ENCODE results near the gene PTPRJ. TPM values are rescaled to one million over a fixed set of nuclear protein-coding genes. Genes with fewer than 3 reads are reported as not detected.

Gene PTPRJ
- total RNA-seq, 6 experiments from 2014 or later, result 12.5 to 33.0 (median 19.8) TPM

DNA sequence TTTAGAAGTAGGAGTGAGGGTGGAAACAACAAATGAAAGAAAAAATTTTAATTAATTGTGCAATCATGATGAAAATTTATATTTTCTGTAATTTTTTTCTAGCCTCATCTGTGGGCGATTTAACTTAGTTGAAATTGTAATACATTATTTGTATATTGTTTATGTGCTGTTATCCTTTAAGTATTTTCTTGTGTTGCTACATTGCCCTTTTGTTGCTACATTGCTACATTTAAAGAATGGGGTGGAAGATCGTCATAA, 130.1 kb downstream of the PTPRJ start:
- ATAC-seq, result no peak
- intact Hi-C loops (cut with DNase I), result loop anchor here in 1 of 2 donors (5.0 kb wide), 1 partner anchor 178 kb away; no protein-coding TSS in a partner anchor

DNA sequence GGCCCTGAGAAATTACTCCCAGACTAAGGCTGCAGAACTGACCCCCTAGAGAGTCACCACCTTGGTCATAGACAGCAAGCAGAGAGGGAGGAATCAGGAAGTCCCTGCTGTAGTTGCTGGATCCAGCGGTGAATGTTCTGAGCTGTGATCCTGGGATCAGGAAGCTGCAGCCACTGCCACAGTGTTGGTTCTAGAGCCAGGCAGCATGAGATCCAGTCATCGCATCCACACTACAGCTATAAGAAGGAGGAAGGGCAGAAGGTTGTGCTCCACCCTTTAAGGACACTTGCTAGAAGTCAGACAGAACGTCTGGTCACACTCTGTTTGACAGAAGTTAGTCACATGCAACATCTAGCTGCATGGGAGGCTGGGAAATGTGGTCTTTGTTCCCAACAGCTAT, 131.5 kb downstream of the PTPRJ start:
- DNase-seq (peak in 1 of 3 donors; percentile 22), ATAC-seq (peak in 2 of 4 donors; percentile 2 to 18)
- H3K4me1 ChIP-seq, result peaks cover 0 to 32% (median 7%) of the 10 kb centered on the region in 4 donors
- no peak for TF ChIP-seq CTCF (IDR thresholded peaks at IDR 0.05)
- no peak for TF ChIP-seq POLR2A (IDR thresholded peaks at IDR 0.05)
- no peaks in the 10 kb centered on the region for H3K36me3 ChIP-seq
- WGBS (ENCODE audit: insufficient coverage, low coverage, low lambda C conversion rate, missing lambda C conversion rate), result 0% methylated on average over 1 of the region's 3 CpGs
- H3K27me3 ChIP-seq, result no peaks in the 10 kb centered on the region
- H3K4me3 ChIP-seq, result no peak overlapping the region
- intact Hi-C loops (cut with DNase I), result loop anchor here in 1 of 2 donors (5.0 kb wide), 1 partner anchor 180 kb away; no protein-coding TSS in a partner anchor
- H3K27ac ChIP-seq, result no peak overlapping the region
- H3K9me3 ChIP-seq, result peaks cover 0 to 4% (median 0%) of the 10 kb centered on the region in 4 donors

More for the DNA sequence above, 130.1 kb downstream of the PTPRJ start:
- Histone ChIP-seq H3K27me3 (no peaks in the 10 kb centered on the region), H3K4me3 (no peak overlapping the region), H3K4me1 (peaks cover 0 to 47% (median 9%) of the 10 kb centered on the region in 4 donors), H3K9me3 (peaks cover 0 to 4% (median 0%) of the 10 kb centered on the region in 4 donors), H3K27ac (peak overlapping the region in 1 of 3 donors; percentile 41), H3K36me3 (no peaks in the 10 kb centered on the region)
- TF ChIP-seq CTCF (IDR thresholded peaks at IDR 0.05) (no peak), POLR2A (IDR thresholded peaks at IDR 0.05) (no peak)
- no peak for DNase-seq
- 32% methylated on average over 2 of the region's 2 CpGs for WGBS (ENCODE audit: insufficient coverage, low coverage, low lambda C conversion rate, missing lambda C conversion rate)

- no peak for TF ChIP-seq CTCF (IDR thresholded peaks at IDR 0.05)
- no peak for TF ChIP-seq POLR2A (IDR thresholded peaks at IDR 0.05)
- intact Hi-C loops (cut with DNase I), result loop anchor here in 1 of 2 donors (5.0 kb wide), 1 partner anchor 182 kb away; no protein-coding TSS in a partner anchor
- ATAC-seq (no peak), DNase-seq (no peak)
- H3K4me3 ChIP-seq, result no peak overlapping the region
- no peak overlapping the region for H3K27ac ChIP-seq
- 83% methylated on average over 1 of the region's 1 CpG for WGBS (ENCODE audit: insufficient coverage, low coverage, low lambda C conversion rate, missing lambda C conversion rate)
- peaks cover 0 to 4% (median 0%) of the 10 kb centered on the region in 4 donors for H3K9me3 ChIP-seq
- no peaks in the 10 kb centered on the region for H3K27me3 ChIP-seq
- peaks cover 0 to 6% (median 5%) of the 10 kb centered on the region in 4 donors for H3K4me1 ChIP-seq
- no peaks in the 10 kb centered on the region for H3K36me3 ChIP-seq
These were observed 134.4 kb downstream of the PTPRJ start for GRCh38 chr11:48114740-48115139.

DNA sequence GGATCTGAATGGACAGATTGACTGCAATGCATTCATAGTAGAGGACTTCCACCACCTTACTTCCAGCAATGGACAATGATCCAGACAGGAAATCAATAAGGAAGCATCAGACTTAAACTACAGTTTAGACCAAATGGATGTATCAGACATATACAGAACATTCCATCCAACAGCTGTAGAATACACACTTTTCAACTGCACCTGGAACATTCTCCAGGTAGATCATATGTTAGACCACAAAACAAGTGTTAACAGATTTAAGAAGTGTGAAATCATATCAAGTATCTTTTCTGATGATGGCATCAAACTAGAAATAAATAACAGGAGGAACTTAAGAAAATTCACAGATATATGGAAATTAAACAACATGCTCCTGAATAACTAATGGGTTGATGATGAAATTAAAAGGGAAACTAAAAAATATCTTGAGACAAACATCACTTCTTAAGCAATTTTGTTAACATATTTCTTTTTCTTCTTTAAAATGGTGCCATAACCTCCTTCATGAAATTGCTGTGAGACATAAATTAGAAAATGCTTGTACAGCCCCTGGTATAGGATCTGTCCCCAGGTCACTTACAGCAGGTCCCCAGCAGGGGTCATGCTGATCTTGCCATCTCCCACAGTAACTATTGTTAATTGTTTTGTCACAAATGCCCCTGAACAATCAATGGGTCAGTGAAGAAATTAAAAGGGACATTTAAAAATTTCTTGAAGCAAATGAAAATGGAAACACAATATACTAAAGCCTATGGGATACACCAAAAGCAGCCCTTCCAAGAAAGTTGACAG, 136.3 kb downstream of the PTPRJ start:
- Histone ChIP-seq H3K9me3 (peaks cover 0 to 4% (median 0%) of the 10 kb centered on the region in 4 donors), H3K4me3 (no peak overlapping the region), H3K36me3 (peaks cover 0 to 13% (median 0%) of the 10 kb centered on the region in 4 donors), H3K27ac (no peak overlapping the region), H3K27me3 (no peaks in the 10 kb centered on the region), H3K4me1 (no peaks in the 10 kb centered on the region)
- TF ChIP-seq POLR2A (IDR thresholded peaks at IDR 0.05) (no peak), CTCF (IDR thresholded peaks at IDR 0.05) (peak; percentile 19 to 41 (median 34))
- ATAC-seq (peak in 3 of 4 donors; percentile 45 to 55 (median 55)), DNase-seq (peak in 1 of 3 donors; percentile 9)
- intact Hi-C loops (cut with DNase I), result no loop called here

Measured in right lobe of liver (tissue), 6 donors.